Right atrium auricular region (tissue), 2 donors: ENCODE data around the gene NTRK3. TPM values are rescaled to one million over a fixed set of nuclear protein-coding genes. Genes with fewer than 3 reads are reported as not detected.

Experiments used
- DNase-seq: peaks from one replicate; pipeline ENCODE4 v3.0.0-alpha.2; 2019; ENCODE audit warnings: low spot score
- H3K27ac ChIP-seq, 2 donors: fragments of 200-600 bp; sonication (generic); 1 replicate in 1 of 2; 2 replicates in 1 of 2; pipeline ENCODE4 v1.5.1; 2016 to 2019
- H3K27me3 ChIP-seq, 2 donors: fragments of 200-600 bp; sonication (generic); one replicate each; pipeline versions ENCODE4 v1.5.1 to v1.6.0; 2017 to 2019
- H3K36me3 ChIP-seq: fragments of 200-600 bp; sonication (generic); one replicate; pipeline ENCODE4 v1.5.1; 2016
- H3K4me1 ChIP-seq, 2 donors: fragments of 200-600 bp; sonication (generic); one replicate each; pipeline versions ENCODE4 v1.5.1 to v1.6.0; 2017 to 2019
- H3K4me3 ChIP-seq, 2 donors: fragments of 200-600 bp; sonication (generic); 1 replicate in 1 of 2; 2 replicates in 1 of 2; pipeline ENCODE4 v1.5.1; 2017 to 2019; ENCODE audit warnings: mild to moderate bottlenecking in 1 of 2, moderate library complexity in 1 of 2
- H3K9me3 ChIP-seq, 2 donors: fragments of 200-600 bp; sonication (generic); one replicate each; pipeline ENCODE4 v1.5.1; 2019
- total RNA-seq, 2 donors: library from RNA; depleted of rRNA; stranded (reverse); fragments of >200 nt; gene quantifications; one replicate each; pipeline ENCODE4 v1.1.0, GENCODE V29; 2016
- TF ChIP-seq, protein P1 (sequence below), 2 donors: fragments of 200-600 bp; sonication (generic); IDR thresholded peaks; one replicate each; pipeline ENCODE4 v1.5.1; 2019; ENCODE audit warnings: antibody characterized with exemption in 2 of 2

Gene NTRK3
- total RNA-seq, 2 donors from 2014 or later: 1.5 to 4.5 TPM

DNA sequence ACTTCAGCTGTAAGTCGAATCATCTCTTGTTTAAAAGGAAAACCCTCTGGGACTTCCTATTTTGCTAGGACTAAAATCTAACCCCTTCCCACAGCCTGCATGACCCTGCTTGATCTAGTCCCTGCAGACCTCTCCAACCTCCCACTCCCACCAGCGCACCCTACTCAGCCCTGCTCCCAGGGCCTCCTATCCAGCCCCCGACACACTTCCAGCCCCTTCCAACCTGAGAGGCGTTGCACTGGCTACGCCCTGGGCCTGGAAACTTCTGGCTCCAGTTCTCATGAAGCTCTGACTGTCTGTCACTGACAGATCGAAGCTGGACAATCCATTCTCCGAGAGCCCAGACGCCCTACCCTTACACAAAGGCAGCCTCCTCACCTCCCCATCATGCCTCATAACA, 21.8 kb downstream of the NTRK3 start:
- DNase-seq: no peak
- peaks cover 0 to 10% of the 10 kb centered on the region in 2 donors for H3K9me3 ChIP-seq
- no peaks in the 10 kb centered on the region for H3K27me3 ChIP-seq
- no peak overlapping the region for H3K27ac ChIP-seq
- H3K4me1 ChIP-seq: no peaks in the 10 kb centered on the region
- H3K4me3 ChIP-seq: no peak overlapping the region
- TF ChIP-seq, protein P1, sequence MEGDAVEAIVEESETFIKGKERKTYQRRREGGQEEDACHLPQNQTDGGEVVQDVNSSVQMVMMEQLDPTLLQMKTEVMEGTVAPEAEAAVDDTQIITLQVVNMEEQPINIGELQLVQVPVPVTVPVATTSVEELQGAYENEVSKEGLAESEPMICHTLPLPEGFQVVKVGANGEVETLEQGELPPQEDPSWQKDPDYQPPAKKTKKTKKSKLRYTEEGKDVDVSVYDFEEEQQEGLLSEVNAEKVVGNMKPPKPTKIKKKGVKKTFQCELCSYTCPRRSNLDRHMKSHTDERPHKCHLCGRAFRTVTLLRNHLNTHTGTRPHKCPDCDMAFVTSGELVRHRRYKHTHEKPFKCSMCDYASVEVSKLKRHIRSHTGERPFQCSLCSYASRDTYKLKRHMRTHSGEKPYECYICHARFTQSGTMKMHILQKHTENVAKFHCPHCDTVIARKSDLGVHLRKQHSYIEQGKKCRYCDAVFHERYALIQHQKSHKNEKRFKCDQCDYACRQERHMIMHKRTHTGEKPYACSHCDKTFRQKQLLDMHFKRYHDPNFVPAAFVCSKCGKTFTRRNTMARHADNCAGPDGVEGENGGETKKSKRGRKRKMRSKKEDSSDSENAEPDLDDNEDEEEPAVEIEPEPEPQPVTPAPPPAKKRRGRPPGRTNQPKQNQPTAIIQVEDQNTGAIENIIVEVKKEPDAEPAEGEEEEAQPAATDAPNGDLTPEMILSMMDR (IDR thresholded peaks at IDR 0.05): no peak
- no peaks in the 10 kb centered on the region for H3K36me3 ChIP-seq

DNA sequence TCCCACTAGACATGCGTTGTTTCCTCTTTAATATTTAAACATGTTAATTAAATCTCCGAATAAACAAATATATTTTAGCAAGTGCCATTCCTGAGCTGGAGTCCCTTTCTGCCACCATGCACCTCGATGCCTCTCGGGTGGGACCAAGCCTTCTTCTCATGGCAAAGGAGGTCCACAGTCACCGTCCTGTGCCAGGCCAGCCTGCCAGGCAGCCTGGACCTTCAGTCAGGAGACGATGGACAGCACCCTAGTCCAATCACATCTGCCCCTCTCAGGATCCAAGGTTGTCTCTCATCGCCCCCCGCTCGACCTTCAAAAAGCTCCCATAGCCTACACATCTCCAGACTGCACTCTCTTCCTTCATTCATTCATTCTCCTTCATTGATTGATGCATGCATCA, 22.6 kb downstream of the NTRK3 start:
- TF ChIP-seq, protein P1 (IDR thresholded peaks at IDR 0.05): no peak
- no peaks in the 10 kb centered on the region for H3K4me1 ChIP-seq
- no peaks in the 10 kb centered on the region for H3K36me3 ChIP-seq
- no peak overlapping the region for H3K27ac ChIP-seq
- H3K4me3 ChIP-seq: no peak overlapping the region
- H3K27me3 ChIP-seq: no peaks in the 10 kb centered on the region
- peaks cover 0 to 10% of the 10 kb centered on the region in 2 donors for H3K9me3 ChIP-seq
- DNase-seq: no peak

DNA sequence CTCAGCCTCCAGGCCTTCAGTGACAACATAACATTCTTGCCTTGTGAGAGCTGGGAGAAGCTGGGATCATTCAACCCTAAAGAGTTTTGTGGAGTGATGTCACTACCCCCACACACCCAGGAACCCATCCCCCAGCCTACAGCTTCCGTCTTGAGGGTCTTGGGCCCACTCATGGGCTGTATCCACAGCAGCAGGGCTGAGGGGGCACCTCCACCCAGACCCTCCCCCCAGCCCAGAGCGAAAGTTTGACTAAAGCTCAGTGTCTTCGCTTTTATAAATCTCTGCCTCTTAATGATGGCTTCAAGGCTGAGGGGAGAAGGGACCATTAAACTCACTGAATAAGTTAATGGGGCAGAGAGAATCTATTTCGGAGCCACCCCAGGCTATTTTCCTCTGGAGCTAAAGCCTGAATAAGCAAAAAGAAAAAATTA, 23.8 kb downstream of the NTRK3 start:
- TF ChIP-seq, protein P1 (IDR thresholded peaks at IDR 0.05): no peak
- no peaks in the 10 kb centered on the region for H3K27me3 ChIP-seq
- H3K4me1 ChIP-seq: no peaks in the 10 kb centered on the region
- H3K27ac ChIP-seq: no peak overlapping the region
- no peaks in the 10 kb centered on the region for H3K36me3 ChIP-seq
- H3K9me3 ChIP-seq: peaks cover 0 to 5% of the 10 kb centered on the region in 2 donors
- no peak for DNase-seq
- no peak overlapping the region for H3K4me3 ChIP-seq

DNA sequence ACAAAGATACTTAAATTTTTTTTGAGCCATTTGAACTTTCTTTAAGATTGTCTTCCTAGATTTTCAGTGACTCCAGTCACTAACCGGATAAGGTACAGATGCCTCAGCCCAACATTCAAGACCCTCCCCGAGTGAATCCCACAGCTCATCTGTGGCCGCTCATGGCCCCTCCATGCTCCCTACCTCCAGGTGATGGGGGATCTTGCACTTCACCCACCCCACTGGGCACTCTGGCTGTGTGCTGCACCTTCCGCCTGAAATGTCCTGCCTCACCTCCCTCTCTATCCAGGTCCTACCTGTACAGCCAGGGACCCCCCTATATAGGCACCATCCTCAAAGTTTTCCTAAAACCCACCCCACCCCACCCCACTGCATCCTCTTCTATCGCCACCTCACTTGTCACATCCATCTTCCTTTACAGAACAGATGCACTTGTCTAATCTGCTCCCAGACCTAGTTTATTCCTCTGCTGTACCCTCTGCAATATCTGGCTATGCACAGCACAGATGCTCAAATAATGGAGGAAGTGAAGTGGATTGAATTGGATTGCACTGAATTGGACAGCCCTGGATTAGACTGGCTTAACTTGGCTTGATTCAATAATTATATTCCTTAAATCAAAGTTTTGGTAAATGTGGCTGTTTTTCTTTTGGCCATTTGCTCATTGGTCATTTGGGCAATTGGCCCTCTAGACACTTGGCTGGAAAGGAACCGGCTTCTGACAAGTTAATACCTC, 24.5 kb downstream of the NTRK3 start:
- no peak overlapping the region for H3K4me3 ChIP-seq
- H3K36me3 ChIP-seq: no peaks in the 10 kb centered on the region
- H3K4me1 ChIP-seq: no peaks in the 10 kb centered on the region
- TF ChIP-seq, protein P1 (IDR thresholded peaks at IDR 0.05): no peak
- no peaks in the 10 kb centered on the region for H3K9me3 ChIP-seq
- no peak overlapping the region for H3K27ac ChIP-seq
- H3K27me3 ChIP-seq: no peaks in the 10 kb centered on the region
- DNase-seq: no peak

DNA sequence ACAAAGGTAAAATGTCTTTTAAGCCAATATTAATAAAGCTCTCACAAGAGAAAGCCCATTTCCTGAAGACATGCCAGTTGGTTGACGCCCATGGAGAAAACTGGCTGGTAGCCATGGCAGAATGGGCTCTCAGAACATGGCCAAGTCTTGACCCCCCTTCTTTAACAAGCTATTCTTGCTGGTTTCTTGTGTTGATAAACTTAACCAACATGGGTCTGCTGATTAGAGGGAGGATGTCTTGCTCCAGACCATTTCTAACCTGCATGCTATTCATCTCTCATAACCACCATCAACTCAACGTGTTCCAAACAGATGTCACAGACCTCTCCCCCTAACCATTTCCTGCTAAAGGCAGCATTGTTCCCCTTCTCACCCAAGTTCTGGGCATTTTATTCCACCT, 25.7 kb downstream of the NTRK3 start:
- no peak for DNase-seq
- H3K4me1 ChIP-seq: no peaks in the 10 kb centered on the region
- no peak overlapping the region for H3K4me3 ChIP-seq
- TF ChIP-seq, protein P1 (IDR thresholded peaks at IDR 0.05): no peak
- H3K9me3 ChIP-seq: no peaks in the 10 kb centered on the region
- H3K36me3 ChIP-seq: no peaks in the 10 kb centered on the region
- H3K27ac ChIP-seq: no peak overlapping the region
- no peaks in the 10 kb centered on the region for H3K27me3 ChIP-seq

DNA sequence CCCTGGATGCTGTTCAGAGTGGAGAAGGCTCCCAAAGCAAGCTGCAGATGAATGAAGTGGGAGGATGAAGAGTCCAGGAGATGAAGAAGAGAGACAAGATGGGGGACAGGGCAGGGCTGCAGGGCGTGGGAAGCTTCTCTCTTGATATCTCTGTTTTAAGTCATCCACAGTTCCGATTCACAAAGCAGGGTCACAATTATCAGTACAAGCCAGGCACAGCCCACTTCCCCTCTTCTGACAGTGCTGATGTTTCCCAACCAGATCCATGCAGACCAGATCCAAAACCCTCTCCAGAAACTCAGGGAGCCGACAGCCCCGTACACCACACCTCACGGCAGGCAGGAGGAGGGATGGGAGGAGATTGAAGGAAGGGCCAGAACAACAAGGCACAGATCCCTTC, 31.1 kb downstream of the NTRK3 start:
- no peak overlapping the region for H3K4me3 ChIP-seq
- no peak for DNase-seq
- no peak overlapping the region for H3K27ac ChIP-seq
- no peaks in the 10 kb centered on the region for H3K36me3 ChIP-seq
- no peaks in the 10 kb centered on the region for H3K9me3 ChIP-seq
- H3K27me3 ChIP-seq: no peaks in the 10 kb centered on the region
- TF ChIP-seq, protein P1 (IDR thresholded peaks at IDR 0.05): no peak
- H3K4me1 ChIP-seq: no peaks in the 10 kb centered on the region
